Stimulated activated CD8-positive, alpha-beta memory T cell treated with anti-CD3 and anti-CD28 coated beads, Interleukin-4, amount 100 ng/mL, for 1 hour (primary cell): ENCODE results near the gene OPA1.

Experiments used
- DNase-seq, 2 donors: peaks; one replicate each; pipeline ENCODE4 v3.0.0-alpha.2; 2020; ENCODE audit warnings: low read depth in 2 of 2, low spot score in 1 of 2

OPA1 gene, protein sequence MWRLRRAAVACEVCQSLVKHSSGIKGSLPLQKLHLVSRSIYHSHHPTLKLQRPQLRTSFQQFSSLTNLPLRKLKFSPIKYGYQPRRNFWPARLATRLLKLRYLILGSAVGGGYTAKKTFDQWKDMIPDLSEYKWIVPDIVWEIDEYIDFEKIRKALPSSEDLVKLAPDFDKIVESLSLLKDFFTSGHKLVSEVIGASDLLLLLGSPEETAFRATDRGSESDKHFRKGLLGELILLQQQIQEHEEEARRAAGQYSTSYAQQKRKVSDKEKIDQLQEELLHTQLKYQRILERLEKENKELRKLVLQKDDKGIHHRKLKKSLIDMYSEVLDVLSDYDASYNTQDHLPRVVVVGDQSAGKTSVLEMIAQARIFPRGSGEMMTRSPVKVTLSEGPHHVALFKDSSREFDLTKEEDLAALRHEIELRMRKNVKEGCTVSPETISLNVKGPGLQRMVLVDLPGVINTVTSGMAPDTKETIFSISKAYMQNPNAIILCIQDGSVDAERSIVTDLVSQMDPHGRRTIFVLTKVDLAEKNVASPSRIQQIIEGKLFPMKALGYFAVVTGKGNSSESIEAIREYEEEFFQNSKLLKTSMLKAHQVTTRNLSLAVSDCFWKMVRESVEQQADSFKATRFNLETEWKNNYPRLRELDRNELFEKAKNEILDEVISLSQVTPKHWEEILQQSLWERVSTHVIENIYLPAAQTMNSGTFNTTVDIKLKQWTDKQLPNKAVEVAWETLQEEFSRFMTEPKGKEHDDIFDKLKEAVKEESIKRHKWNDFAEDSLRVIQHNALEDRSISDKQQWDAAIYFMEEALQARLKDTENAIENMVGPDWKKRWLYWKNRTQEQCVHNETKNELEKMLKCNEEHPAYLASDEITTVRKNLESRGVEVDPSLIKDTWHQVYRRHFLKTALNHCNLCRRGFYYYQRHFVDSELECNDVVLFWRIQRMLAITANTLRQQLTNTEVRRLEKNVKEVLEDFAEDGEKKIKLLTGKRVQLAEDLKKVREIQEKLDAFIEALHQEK

GRCh38 chr3:193592841-193593667 lies at the start of gene OPA1:
Gene OPA1, plus strand, starts transcription at chr3:193593208. Its CDS starts 170 bp downstream, at chr3:193593378.
- DNase-seq = peak; percentile 79 to 85

DNA sequence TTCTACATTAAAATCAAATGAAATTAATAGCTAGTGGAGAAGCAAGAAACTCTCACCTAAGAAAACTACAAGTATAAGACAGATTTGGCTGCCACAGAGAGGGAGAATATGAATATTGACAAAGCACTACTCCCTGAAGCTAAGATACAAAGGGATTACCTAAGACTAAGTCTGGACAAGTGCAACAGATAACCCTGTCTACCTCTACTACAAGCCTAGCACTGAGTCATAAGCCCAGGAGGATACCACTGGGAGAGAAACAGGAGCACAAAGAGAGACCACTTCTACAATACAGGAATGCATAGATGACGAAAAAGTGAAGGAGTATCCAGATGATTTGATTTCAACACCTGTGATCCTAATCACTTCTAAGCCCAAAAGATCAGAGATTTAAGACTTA lies 48.7 kb upstream of the OPA1 start:
- DNase-seq = no peak

- no peak for DNase-seq
These were observed 47.7 kb upstream of the OPA1 start for GRCh38 chr3:193545304-193545703.

DNA sequence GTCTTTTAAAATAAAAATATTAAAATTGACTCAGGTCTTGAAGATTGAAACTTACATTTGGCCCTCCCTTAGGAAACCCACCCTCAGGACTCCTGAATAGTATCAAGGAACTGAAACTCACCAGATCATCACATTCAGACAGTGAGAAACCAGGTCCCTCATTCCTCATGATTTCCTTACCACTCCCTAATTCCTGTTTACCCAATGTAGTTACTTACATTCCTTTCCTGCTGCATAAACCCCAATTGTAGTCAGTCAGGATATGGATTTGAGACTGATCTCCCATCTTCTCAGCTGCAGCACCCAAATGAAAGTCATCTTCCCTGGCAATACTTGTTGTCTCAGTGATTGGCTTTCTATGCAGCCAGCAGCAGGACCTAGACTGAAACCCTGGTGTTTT lies 46.9 kb upstream of the OPA1 start:
- no peak for DNase-seq

GRCh38 chr3:193548406-193548805 lies 44.6 kb upstream of the OPA1 start:
- DNase-seq = no peak

DNA sequence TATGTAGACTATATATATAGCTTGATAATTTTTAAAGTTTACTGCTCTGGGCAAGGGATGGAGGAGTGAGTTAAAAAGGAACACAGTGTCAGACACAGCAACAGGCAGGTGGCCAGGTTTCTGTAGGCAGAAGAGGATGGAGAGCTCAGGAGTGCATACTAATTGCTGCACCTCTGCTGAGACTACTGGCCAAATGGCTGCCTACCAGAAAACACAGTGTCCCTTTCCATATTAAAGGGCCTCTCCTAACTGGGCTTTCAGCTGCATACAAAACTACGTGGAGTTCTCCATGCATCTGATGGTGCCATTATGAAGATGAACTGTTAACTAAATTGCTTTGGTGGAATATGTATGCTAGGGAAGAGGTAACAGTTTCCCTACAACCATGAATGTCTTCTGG lies 40.1 kb upstream of the OPA1 start:
- no peak for DNase-seq

DNA sequence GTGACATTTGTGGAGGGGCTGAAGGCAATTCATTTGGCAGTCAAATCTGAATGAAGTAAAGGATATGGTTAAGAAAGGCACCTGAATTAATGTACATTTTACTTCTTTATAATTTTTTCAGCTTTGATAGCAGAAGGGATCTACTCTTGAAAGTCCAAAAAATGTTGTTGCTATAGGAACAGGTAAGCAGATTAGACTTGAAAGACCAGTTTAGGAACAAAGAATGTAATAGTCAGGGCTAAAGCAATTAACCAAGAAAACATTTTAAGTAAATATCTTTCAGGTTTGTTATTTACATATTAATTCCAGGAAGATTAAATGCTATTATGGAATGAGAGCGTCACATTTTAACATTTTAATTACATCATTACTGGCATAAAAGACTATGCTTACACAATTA lies 39.4 kb upstream of the OPA1 start:
- DNase-seq = no peak

GRCh38 chr3:193554811-193555210 lies 38.2 kb upstream of the OPA1 start, which contains the start of gene ATP13A4:
Gene ATP13A4, minus strand, starts transcription at chr3:193554895. Its CDS starts 96 bp downstream, at chr3:193554799.
- no peak for DNase-seq

GRCh38 chr3:193556841-193557240 lies 36.2 kb upstream of the OPA1 start:
- no peak for DNase-seq

DNA sequence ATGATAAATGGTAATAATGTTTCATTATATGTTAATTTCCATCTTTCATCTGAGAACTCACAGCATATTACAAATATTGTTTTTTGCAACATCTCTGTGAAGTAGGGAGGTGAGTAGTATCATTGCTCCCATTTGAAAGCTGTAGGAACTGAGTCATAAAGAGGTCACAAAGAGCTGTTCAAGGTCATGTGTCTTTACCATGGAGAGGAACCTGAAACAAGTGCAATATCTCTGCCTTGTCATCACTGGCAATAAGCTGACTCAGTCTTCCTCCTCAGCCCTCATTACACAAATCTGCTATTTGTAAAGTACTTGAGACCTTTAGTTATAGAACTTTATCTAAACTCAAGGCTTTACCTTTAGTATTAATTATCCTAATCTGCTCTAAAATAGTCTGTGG lies 33.9 kb upstream of the OPA1 start:
- DNase-seq = no peak

GRCh38 chr3:193560091-193560490 lies 32.9 kb upstream of the OPA1 start:
- no peak for DNase-seq

- DNase-seq = no peak
These were observed 32.1 kb upstream of the OPA1 start for GRCh38 chr3:193560870-193561269.

- DNase-seq = no peak
These were observed 29.6 kb upstream of the OPA1 start for GRCh38 chr3:193563426-193563825.

DNA sequence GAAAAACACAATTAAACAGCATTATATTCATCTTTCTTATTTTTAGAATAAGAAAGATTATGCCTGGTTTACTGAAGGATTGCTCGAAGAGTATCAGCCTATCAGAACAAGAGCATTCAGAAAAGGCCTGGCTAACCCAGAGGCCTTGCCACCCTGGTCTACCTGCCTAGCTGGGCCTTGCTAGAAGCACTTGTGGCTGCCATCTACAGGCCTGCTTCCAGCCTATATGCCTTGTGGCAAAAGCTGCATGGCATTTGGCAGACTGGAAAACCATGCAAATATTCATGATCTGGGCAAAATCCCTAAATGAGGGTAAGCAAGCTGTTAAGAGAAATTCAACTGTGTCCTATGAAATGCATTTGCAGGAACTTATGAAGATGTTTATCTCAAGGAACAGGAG lies 29.0 kb upstream of the OPA1 start:
- no peak for DNase-seq

GRCh38 chr3:193569119-193569518 lies 23.9 kb upstream of the OPA1 start:
- DNase-seq = no peak

DNA sequence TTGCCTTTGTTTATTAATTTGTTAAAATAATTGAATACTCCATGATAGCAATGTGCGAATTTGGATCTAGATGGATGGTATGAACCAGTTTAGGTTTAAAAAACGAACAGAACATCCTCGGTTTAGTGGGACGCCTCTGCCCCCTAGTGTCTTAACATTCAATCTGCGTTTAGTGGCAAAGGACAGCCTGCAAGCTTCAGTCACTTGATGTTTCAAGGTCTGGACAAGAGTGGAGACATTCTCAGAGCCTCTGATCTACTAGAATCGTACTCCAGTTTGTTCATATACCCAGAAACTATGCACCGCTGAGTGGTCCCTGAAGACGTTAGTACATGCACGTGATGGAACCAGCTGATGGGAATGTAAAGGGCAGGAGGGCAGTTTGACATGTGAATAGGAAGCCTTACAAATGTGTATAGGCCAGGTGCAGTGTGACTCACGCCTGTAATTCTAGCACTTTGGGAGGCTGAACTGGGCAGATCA lies 20.5 kb upstream of the OPA1 start:
- peak in 1 of 2 donors; percentile 14 for DNase-seq

GRCh38 chr3:193573403-193574191 lies 19.4 kb upstream of the OPA1 start:
- no peak for DNase-seq

- no peak for DNase-seq
These were observed 18.4 kb upstream of the OPA1 start for GRCh38 chr3:193574488-193575070.

- DNase-seq = no peak
These were observed 7.5 kb upstream of the OPA1 start for GRCh38 chr3:193585530-193585929.

DNA sequence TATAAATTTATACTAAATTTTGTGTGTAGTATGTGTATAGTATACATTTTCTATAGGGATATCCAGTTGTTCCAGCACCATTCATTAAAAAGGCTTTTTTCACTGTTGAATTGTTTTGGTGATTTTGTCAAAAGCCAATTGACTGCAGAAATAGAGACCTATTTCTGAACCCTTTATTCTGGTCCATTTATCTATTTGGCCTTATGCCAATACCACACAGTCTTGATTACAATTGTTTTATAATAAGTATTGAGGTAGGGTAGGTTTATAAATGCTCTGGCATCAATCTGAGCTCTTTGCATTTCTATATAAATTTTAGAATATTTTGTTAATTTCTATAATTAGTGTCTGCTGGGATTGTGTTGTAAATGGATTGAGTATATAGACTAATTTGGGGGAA lies 6.5 kb upstream of the OPA1 start:
- no peak for DNase-seq
